GM15510 (cell line): ENCODE measurements around the gene ZNF664.

Experiments used
- POLR2A ChIP-seq: IDR thresholded peaks from 3 replicates; pipeline ENCODE4 v1.6.1; 2011; ENCODE audit warnings: borderline replicate concordance; ENCODE audit not compliant: insufficient read length; ENCODE audit errors: extremely low read depth

Gene ZNF664

DNA sequence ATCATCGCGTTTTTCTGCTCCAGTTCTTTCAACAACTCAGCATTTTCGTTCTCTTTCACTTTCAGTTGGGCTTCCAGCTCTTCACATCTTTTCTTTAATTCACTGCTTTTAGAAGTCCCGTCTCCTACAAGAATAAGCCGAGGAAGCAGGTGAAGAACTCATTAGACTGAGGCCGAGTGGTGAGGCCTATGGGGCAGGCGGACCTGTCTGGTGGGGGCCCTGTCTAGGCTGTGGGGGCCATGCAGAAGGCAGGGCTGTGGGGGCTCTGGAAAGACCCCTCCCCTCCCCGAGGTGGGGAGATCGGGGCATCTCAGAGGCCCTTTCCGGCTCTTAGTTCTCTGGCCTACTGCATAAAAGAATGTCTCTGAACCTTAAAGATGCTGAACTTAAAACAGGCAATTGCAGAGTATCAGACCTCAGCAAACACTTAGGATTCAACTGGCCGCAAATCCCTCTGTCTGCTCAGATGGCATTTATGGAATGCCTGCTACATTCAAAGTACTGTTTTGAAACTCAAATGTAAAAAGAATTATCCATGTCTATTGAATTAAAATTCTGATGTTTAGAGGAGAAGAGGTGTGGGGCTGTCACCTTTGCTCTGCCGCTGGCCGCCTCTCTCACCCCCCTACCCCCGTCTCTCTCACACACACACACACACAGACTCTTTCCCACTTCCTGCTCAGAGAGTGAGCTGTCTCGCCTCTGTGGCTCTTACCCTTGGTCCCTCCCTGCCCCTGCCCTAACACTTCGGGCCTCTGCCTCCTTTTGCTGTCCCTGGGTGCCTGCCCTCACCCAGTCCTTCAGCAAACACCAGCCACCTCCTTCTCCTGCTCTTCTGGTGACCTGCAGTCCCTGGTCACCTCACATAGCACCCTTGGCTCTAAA lies 35.1 kb upstream of the ZNF664 start:
- TF ChIP-seq POLR2A = no peak

DNA sequence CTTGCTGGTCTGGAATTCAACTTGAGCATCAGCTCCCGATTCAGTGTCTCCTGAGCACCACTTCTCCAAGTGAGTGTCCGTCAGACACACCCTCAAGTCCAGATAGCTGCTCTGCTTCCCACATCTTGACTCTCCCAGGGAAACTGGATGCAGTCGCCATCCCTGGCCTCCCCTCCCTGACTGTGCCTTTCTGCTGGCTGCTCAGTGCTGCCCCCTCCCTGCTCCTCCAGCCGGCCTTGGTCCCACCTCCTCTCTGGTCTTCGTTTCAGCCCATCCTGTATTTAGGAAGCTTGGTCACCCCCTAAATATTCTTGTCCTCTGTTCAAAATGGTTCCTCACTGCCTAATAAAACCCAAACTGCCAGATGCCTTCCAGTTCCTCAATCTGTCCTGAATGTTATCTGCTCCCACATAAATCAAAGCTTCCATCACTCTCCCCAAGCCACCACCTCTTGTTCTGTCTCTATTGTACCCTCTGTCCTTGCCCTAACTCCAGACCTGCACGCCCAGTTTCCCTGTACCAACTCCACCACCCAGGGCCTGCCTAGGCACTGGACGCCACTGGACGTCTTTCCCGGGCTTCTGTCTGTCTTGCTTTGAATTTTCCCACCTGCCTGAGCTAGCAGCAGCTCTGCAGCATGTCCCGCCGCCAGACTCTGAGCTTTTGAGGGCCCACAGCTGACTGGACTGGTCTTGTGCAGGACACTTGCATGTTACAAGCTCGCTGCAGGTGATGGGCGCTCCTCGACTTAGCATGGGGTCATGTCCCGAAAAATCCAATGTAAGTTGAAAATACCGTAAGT lies 34.1 kb upstream of the ZNF664 start:
- TF ChIP-seq POLR2A = no peak

- TF ChIP-seq POLR2A = no peak
Observed at GRCh38 chr12:123939716-123940626, 33.0 kb upstream of the ZNF664 start.

DNA sequence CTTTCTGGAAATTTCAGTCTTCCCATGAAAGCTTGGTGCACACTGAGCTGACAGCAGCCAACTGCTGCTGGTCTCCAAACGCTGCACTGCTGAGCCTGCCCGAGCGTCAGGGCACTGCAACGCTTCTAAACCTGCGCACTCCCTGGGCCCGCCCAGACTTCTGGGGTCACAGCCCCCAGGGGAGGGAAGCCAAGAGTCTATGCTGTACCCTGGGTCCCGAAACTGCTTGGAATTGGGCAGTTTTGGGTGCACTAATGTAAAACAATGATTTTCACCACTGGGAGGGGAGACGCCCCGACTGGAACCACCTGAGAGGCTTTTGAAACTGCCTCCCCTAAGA lies 32.4 kb upstream of the ZNF664 start:
- no peak for TF ChIP-seq POLR2A

GRCh38 chr12:123941000-123941399 lies 32.0 kb upstream of the ZNF664 start:
- TF ChIP-seq POLR2A = no peak

DNA sequence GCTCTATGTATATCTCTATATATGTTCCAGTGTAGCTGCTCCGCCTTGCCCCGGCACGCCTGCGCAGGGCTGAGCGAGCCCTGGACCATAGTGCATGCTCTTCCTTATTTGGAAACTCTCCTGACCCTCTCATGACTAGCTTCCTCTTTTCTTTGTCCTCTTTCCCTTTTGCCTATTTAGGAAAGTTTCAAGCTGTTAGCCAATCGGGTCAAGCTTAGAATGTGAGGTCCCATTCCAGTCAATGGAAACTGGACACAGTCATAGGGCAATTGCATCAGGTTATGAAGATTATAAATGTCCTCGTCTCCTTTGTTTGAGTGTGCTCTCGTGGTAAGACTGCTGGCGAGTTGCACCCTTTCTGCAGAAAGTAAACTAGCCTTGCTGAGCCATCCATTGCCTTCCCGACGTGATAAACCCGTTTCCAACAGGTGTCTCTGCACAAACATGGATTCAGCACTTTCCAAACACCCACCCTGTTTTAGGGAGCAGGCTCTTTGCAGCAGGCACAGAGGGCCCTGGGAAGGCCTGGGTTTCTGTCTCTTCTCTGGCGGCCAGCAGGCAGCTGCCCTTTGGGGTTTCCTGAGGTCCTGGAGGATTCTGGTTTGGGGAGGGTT lies 31.3 kb upstream of the ZNF664 start:
- TF ChIP-seq POLR2A = no peak

GRCh38 chr12:123942238-123942653 lies 30.8 kb upstream of the ZNF664 start:
- no peak for TF ChIP-seq POLR2A

DNA sequence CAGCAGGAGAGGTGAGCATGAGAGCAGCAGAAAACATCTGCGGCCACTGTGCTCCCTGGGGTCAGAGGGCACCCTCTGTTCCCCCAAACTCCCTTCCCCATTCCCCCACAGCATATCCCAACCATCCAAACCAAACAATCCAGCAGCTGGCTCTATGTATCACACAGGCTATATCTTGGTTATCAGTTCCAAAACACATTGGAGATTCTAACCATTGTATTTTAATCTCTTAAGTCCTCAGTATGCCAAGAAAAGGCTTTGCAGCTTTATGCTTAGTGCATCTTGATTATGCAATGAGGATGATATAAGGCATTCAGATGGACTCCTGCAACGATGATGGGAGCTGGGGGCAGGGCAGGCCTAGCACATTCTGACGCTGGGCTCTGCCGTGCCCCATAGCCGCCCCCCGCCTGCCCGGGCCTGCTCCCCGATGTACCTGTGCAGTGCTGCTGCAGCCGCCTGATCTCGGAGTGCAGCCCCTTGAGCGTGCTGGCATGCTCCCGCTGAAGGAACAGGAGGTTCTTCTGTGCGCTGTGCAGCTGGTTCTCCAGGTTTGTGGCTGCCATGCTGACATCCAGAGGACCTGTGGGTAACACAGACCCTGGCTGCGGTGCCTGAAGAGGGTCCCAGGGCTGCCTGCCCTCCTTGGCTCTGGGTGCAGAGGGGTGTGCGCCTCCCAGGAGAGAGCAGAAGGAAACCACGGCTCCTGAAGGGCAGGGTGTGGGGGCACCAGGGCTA lies 29.9 kb upstream of the ZNF664 start:
- no peak for TF ChIP-seq POLR2A

GRCh38 chr12:123943816-123944215 lies 29.2 kb upstream of the ZNF664 start:
- no peak for TF ChIP-seq POLR2A

DNA sequence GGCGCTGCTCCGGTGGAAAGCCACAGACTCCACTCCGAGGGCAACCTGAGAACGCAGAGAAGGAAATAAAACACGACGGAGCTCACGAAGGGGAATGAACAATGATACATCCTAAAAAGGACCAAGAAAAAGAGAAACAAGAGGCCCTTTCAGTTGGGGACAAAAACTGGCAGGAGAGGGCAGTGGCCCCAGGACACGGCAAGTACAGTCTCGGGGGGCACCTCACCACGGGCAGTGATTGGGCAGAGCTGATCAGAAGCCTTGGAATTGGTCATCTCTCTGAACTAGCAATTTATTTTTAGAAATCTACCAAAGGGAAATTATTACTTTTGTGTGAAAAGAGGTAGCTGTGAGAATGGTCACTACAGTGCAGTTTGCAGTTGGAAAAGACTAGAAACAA lies 28.3 kb upstream of the ZNF664 start:
- no peak for TF ChIP-seq POLR2A

DNA sequence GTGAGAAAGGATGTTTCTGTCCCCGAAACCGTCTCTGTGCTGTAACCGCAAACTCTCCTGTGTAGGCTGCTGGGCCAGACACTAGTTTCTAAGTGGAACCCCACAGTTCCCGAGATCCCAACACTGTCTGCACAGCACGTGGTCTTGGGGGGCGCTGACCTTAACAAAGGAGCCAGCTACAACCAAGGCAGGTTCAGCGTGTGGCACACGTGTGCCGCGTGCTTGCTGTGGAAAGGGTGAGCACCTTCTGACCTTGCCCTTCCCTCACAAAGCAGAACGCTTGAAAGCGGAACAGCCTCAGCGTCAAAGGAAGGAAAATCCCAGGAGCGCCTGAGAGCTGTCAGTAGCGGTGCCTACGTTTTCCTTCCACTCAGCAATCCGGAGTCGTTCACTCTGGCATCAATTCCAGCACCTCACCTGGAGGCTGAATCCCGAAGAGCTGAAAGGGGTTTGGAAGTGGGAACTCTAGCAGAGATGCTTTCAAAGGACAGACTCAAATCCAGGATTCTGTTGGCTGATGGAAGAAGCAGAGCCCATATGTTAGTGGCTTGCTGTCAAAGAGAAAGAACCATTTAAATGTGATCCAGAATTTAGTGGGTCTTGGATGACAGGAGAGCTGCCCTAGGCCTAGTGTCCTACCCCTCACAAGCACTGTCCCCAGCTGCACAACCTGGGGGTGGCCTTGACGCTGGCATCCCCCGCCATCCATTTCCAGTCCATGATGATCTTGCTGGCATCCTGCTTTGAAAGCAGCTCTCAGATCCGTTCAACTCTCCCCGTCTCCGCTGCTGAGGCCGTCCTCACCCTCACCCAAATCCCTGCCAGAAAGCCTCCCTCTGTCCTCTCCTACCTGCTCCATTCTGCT lies 27.5 kb upstream of the ZNF664 start:
- no peak for TF ChIP-seq POLR2A

DNA sequence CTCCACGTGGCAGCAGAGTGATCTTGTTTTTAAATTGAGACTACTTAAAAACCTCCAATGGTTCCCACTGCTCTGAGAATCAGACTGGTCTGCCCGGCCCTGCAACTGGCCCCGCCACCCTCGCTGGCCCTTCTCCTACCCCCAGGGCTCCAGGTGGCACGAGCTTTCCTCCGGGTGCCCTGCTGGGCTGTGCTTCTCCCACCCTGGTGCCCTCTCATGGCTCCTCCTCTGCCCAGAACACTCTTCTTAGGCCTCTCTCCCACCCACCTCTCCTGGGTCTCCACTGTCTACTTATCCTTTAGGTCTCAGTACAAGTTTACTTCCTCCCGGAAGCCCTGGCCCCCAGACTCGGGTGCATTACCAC lies 26.9 kb upstream of the ZNF664 start:
- TF ChIP-seq POLR2A = no peak

GRCh38 chr12:123948401-123948795 lies 24.6 kb upstream of the ZNF664 start:
- TF ChIP-seq POLR2A = no peak
